Measurements from ENCODE around the gene LDLRAD4. TPM values are rescaled to one million over a fixed set of nuclear protein-coding genes. Genes with fewer than 3 reads are reported as not detected.

The LDLRAD4 gene
- total and polyA plus RNA-seq, 2 donors: 46.9 to 80.0 TPM

DNA sequence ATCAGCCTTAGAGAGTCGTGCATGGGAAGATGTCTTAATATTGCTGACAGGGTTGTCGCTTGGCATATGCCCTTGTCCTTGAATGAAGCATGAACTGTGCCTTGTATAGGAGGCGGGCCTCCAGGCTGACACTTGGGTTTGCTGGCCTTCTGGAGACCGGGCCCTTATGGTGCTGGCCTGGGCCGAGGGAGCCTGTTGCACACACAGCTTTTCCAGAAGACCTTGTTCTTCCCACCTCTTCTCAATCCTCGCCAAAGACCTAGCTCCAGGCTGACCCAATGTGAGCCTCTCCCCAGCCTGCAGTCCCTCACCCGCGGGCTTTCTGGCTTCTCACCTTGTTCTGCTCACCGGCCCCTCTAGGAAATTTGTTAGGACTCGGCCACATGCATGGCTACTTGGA lies 308.7 kb downstream of the LDLRAD4 start:
- Histone ChIP-seq H3K27me3 (ENCODE audit: control insufficient read depth in 2 of 2, insufficient read depth in 1 of 2, low read length in 1 of 2) (no peaks in the 10 kb centered on the region), H3K4me3 (ENCODE audit: low read length in 2 of 2) (no peak overlapping the region), H3K27ac (ENCODE audit: low read depth in 1 of 2, low read length in 1 of 2) (no peak overlapping the region), H3K4me1 (ENCODE audit: control insufficient read depth in 2 of 2, insufficient read depth in 2 of 2, low read length in 2 of 2) (peaks cover 17 to 33% of the 10 kb centered on the region in 2 donors), H3K36me3 (ENCODE audit: control insufficient read depth in 2 of 2, insufficient read depth in 2 of 2, low read length in 1 of 2) (peaks cover 31 to 64% of the 10 kb centered on the region in 2 donors), H3K9me3 (ENCODE audit: control insufficient read depth in 2 of 2, insufficient read depth in 1 of 2, low read length in 1 of 2) (no peaks in the 10 kb centered on the region)
- 98% methylated on average over 10 of the region's 10 CpGs for WGBS
- no peak for DNase-seq (ENCODE audit: low read depth in 6 of 9, low spot score in 9 of 9)

DNA sequence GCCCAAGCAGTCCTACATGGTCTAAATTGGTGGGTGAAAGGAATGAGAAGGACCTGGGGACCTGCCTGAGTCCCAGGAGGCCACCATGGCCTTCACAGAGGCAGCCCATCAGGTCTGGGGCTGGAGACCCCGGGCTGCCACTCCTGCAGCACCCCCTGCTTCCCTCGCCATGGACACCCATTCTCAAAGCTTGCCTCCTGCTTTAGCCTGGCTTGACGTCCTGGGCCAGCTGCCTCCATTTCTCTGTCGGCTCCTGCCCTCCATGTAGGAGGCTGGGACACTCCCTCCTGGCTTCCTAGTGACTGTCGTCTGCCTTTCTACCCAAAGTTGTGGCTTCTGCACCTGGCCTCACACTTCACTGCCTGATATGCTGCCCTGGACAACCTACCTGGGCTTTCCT lies 309.2 kb downstream of the LDLRAD4 start:
- no peak overlapping the region for H3K27ac ChIP-seq (ENCODE audit: low read depth in 1 of 2, low read length in 1 of 2)
- H3K36me3 ChIP-seq (ENCODE audit: control insufficient read depth in 2 of 2, insufficient read depth in 2 of 2, low read length in 1 of 2): peaks cover 32 to 67% of the 10 kb centered on the region in 2 donors
- 93% methylated on average over 5 of the region's 5 CpGs for WGBS
- H3K4me3 ChIP-seq (ENCODE audit: low read length in 2 of 2): no peak overlapping the region
- H3K27me3 ChIP-seq (ENCODE audit: control insufficient read depth in 2 of 2, insufficient read depth in 1 of 2, low read length in 1 of 2): no peaks in the 10 kb centered on the region
- H3K4me1 ChIP-seq (ENCODE audit: control insufficient read depth in 2 of 2, insufficient read depth in 2 of 2, low read length in 2 of 2): peaks cover 21 to 35% of the 10 kb centered on the region in 2 donors
- no peak for DNase-seq (ENCODE audit: low read depth in 6 of 9, low spot score in 9 of 9)
- no peaks in the 10 kb centered on the region for H3K9me3 ChIP-seq (ENCODE audit: control insufficient read depth in 2 of 2, insufficient read depth in 1 of 2, low read length in 1 of 2)

DNA sequence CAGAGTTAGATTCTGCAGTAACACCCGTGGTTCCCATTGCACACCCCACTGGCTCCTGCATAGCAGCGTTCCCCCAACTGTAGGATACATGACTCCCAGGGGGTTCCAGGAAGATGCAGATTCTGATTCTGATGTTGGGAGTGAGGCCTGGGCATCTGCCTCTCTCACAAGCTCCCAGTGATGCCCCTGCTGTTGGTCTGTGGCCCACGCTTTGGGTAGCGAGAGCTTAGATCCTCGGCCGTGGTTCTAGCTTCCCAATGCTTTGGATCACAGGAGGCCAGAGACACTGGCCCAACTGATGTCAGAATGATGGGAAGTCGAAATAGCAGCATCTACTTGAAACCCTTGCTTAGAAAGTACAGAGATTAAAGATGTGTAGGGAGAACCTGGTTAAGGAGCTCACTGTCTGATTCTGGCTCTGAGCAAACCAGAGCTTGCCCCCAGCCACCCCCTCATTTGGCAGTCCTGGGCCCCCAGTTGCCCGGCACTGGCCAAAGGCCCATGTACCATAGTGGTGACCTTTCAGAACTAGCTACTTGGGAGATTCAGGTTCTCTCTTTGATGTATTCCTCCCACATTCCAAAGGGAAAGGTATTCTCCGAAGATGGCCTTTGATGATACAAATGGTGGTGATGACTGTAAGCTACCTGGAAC lies 310.3 kb downstream of the LDLRAD4 start:
- WGBS: 99% methylated on average over 9 of the region's 9 CpGs
- Histone ChIP-seq H3K4me3 (ENCODE audit: low read length in 2 of 2) (no peak overlapping the region), H3K4me1 (ENCODE audit: control insufficient read depth in 2 of 2, insufficient read depth in 2 of 2, low read length in 2 of 2) (peaks cover 26 to 32% of the 10 kb centered on the region in 2 donors), H3K27ac (ENCODE audit: low read depth in 1 of 2, low read length in 1 of 2) (no peak overlapping the region), H3K27me3 (ENCODE audit: control insufficient read depth in 2 of 2, insufficient read depth in 1 of 2, low read length in 1 of 2) (no peaks in the 10 kb centered on the region), H3K9me3 (ENCODE audit: control insufficient read depth in 2 of 2, insufficient read depth in 1 of 2, low read length in 1 of 2) (no peaks in the 10 kb centered on the region), H3K36me3 (ENCODE audit: control insufficient read depth in 2 of 2, insufficient read depth in 2 of 2, low read length in 1 of 2) (peaks cover 35 to 58% of the 10 kb centered on the region in 2 donors)
- DNase-seq (ENCODE audit: low read depth in 6 of 9, low spot score in 9 of 9): no peak

DNA sequence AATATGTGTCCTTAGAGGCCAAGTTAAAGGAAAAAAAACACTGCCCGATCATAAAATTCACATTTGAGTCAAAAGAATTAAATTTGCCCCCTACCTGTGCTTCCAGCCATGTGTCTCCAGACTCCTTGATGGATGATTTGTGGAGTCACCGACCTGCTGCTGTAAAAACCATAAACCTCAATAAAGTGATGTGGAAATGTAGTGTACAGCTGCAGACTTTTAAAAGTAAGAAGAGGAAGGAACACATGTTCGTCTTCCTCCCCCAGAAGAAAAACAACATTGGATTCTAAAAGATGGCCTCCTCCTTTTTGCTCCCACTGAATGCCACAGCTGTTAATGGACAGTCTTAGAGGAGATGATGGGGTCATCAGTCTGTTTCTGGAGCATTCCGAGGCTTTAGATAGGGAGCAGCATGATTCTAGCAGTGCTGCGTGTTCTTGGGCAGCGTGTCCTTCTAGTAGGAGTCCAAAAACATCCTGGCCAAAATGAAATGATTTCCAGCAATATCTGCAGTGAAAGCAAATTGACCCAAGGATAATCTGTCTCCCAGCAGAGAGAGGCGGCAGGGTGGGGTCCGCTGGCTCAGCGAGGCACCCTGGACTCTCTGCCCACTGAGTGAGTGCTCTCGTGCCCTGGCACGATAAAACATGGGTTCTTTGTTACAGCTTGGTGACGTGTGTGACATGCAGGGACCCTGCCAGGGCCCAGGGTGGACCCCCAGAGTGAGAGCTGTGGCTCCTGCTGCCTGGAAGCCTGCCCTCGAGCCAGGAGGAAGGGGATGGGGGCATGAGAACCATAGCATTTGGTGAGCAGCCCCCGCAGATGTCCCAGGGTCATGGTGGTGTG lies 311.7 kb downstream of the LDLRAD4 start:
- no peak overlapping the region for H3K4me3 ChIP-seq (ENCODE audit: low read length in 2 of 2)
- no peaks in the 10 kb centered on the region for H3K27me3 ChIP-seq (ENCODE audit: control insufficient read depth in 2 of 2, insufficient read depth in 1 of 2, low read length in 1 of 2)
- peaks cover 16 to 21% of the 10 kb centered on the region in 2 donors for H3K4me1 ChIP-seq (ENCODE audit: control insufficient read depth in 2 of 2, insufficient read depth in 2 of 2, low read length in 2 of 2)
- no peak for DNase-seq (ENCODE audit: low read depth in 6 of 9, low spot score in 9 of 9)
- peaks cover 32 to 49% of the 10 kb centered on the region in 2 donors for H3K36me3 ChIP-seq (ENCODE audit: control insufficient read depth in 2 of 2, insufficient read depth in 2 of 2, low read length in 1 of 2)
- no peaks in the 10 kb centered on the region for H3K9me3 ChIP-seq (ENCODE audit: control insufficient read depth in 2 of 2, insufficient read depth in 1 of 2, low read length in 1 of 2)
- no peak overlapping the region for H3K27ac ChIP-seq (ENCODE audit: low read depth in 1 of 2, low read length in 1 of 2)
- 77% methylated on average over 14 of the region's 14 CpGs for WGBS

DNA sequence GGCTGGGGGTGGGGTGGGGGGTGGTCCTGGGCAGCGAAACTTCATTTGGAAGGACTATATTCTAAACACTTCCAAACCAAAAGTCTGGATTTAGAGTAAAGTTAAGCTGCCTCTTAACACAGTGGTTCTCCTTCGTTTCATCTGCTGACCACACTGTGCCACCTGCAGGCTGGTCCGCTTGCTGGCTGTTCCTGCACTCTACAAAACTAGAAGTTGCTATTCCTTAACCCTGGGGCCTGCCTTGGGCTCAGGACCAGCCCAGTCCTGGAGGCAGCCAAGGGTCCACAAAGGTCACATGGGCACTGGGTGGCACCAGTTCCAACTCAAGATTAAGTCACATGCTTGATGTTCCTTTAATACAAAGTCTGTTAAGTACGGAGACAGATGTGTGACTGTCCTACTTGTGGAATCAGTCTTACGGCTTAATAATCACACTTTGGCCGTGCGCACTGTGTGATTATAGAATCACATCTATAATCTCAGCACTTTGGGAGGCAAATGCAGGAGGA lies 312.4 kb downstream of the LDLRAD4 start:
- H3K4me3 ChIP-seq (ENCODE audit: low read length in 2 of 2): no peak overlapping the region
- WGBS: 77% methylated on average over 7 of the region's 7 CpGs
- peaks cover 15 to 18% of the 10 kb centered on the region in 2 donors for H3K4me1 ChIP-seq (ENCODE audit: control insufficient read depth in 2 of 2, insufficient read depth in 2 of 2, low read length in 2 of 2)
- no peaks in the 10 kb centered on the region for H3K27me3 ChIP-seq (ENCODE audit: control insufficient read depth in 2 of 2, insufficient read depth in 1 of 2, low read length in 1 of 2)
- no peak overlapping the region for H3K27ac ChIP-seq (ENCODE audit: low read depth in 1 of 2, low read length in 1 of 2)
- DNase-seq (ENCODE audit: low read depth in 6 of 9, low spot score in 9 of 9): peak in 1 of 9 donors; percentile 50
- H3K9me3 ChIP-seq (ENCODE audit: control insufficient read depth in 2 of 2, insufficient read depth in 1 of 2, low read length in 1 of 2): no peaks in the 10 kb centered on the region
- H3K36me3 ChIP-seq (ENCODE audit: control insufficient read depth in 2 of 2, insufficient read depth in 2 of 2, low read length in 1 of 2): peaks cover 27 to 42% of the 10 kb centered on the region in 2 donors

DNA sequence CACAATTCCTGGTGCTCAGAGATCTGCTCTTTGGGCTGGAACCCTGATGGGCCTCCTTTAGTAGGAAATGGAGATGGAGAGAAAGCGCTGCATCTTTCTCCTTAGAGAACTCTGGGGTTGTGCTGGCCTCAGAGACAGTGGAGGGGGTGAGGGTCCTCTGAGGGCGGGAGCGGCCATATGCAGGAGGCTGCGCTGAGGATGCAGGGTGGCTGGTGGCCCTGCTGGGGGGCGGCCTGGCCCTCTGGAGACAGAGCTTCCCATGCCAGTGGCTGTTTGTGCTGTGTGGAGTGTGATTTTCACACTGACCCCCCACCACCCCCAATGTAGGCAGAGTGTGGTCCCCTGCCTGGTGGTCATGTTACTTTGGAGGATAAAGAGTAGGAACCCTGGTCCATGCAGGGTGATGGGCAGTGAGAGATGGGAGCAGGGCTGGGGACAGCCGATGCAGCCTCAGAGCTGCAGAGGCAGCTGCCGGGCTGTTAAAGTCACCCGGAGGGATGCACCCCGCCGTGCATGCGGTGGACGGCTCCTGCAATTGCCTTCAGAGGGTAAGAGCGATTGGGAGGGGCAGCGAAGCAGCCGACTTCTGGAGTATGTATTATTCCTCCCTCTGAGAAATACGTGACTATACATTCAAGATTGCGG lies 313.2 kb downstream of the LDLRAD4 start:
- no peak overlapping the region for H3K4me3 ChIP-seq (ENCODE audit: low read length in 2 of 2)
- WGBS: 98% methylated on average over 17 of the region's 17 CpGs
- no peak for DNase-seq (ENCODE audit: low read depth in 6 of 9, low spot score in 9 of 9)
- H3K36me3 ChIP-seq (ENCODE audit: control insufficient read depth in 2 of 2, insufficient read depth in 2 of 2, low read length in 1 of 2): peaks cover 27 to 38% of the 10 kb centered on the region in 2 donors
- H3K9me3 ChIP-seq (ENCODE audit: control insufficient read depth in 2 of 2, insufficient read depth in 1 of 2, low read length in 1 of 2): no peaks in the 10 kb centered on the region
- H3K4me1 ChIP-seq (ENCODE audit: control insufficient read depth in 2 of 2, insufficient read depth in 2 of 2, low read length in 2 of 2): peaks cover 15 to 18% of the 10 kb centered on the region in 2 donors
- no peaks in the 10 kb centered on the region for H3K27me3 ChIP-seq (ENCODE audit: control insufficient read depth in 2 of 2, insufficient read depth in 1 of 2, low read length in 1 of 2)
- H3K27ac ChIP-seq (ENCODE audit: low read depth in 1 of 2, low read length in 1 of 2): no peak overlapping the region

DNA sequence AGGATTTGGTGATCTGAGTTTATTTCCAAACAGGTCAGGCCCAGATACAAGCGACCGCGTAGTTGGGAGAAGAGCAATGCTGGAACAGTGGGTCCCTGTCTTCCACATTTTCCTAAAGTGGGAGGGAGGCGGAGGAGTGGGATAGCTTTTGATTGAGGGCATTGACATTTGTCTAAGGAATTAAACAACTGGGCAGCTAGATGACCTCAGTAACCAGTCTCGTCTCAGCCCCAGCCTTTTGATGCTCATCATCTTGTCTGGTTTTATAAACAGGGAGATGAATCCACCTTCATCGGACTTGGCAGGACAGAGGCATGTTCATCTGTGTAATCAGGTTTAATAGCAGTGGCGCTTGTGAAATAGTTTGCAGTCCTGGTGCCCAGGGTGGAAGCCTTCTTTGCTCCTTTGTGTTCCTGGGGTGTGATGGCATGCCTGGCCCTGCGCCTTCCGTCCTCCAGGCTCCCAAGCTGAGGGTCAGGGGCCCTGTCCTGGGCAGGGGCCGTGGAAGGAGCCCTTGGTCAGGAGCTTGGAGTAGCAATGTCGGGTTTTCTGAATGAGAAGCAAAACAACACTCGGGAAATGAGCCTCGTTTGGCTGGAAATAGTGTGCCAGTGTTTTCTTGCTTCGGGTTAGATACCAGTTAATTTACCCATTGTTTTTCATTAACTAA lies 314.0 kb downstream of the LDLRAD4 start:
- Histone ChIP-seq H3K4me1 (ENCODE audit: control insufficient read depth in 2 of 2, insufficient read depth in 2 of 2, low read length in 2 of 2) (peaks cover 18 to 23% of the 10 kb centered on the region in 2 donors), H3K36me3 (ENCODE audit: control insufficient read depth in 2 of 2, insufficient read depth in 2 of 2, low read length in 1 of 2) (peaks cover 22 to 30% of the 10 kb centered on the region in 2 donors), H3K9me3 (ENCODE audit: control insufficient read depth in 2 of 2, insufficient read depth in 1 of 2, low read length in 1 of 2) (no peaks in the 10 kb centered on the region), H3K4me3 (ENCODE audit: low read length in 2 of 2) (no peak overlapping the region), H3K27ac (ENCODE audit: low read depth in 1 of 2, low read length in 1 of 2) (peak overlapping the region in 1 of 2 donors; percentile 56), H3K27me3 (ENCODE audit: control insufficient read depth in 2 of 2, insufficient read depth in 1 of 2, low read length in 1 of 2) (no peaks in the 10 kb centered on the region)
- 97% methylated on average over 14 of the region's 14 CpGs for WGBS
- DNase-seq (ENCODE audit: low read depth in 6 of 9, low spot score in 9 of 9): no peak

DNA sequence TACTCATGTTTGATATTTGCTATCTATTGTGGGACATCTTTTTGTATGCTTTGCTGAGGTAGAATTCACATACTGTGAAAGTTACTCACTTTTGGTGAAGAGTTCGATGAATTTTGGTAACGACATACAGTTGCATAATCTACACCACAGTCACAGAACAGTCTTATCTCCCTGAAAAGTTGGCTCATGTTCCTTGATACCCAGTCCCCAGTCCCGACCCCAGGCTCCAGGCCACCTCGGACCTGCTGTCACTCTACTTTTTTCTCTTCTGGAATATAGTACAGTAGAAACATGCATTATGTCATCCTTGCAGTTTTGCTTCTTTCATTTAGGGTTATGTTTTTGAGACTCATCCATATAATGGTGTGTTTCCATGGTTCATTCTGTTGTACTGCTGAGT lies 316.1 kb downstream of the LDLRAD4 start:
- H3K9me3 ChIP-seq (ENCODE audit: control insufficient read depth in 2 of 2, insufficient read depth in 1 of 2, low read length in 1 of 2): no peaks in the 10 kb centered on the region
- no peak for DNase-seq (ENCODE audit: low read depth in 6 of 9, low spot score in 9 of 9)
- no peak overlapping the region for H3K4me3 ChIP-seq (ENCODE audit: low read length in 2 of 2)
- peaks cover 30 to 36% of the 10 kb centered on the region in 2 donors for H3K4me1 ChIP-seq (ENCODE audit: control insufficient read depth in 2 of 2, insufficient read depth in 2 of 2, low read length in 2 of 2)
- no peak overlapping the region for H3K27ac ChIP-seq (ENCODE audit: low read depth in 1 of 2, low read length in 1 of 2)
- H3K36me3 ChIP-seq (ENCODE audit: control insufficient read depth in 2 of 2, insufficient read depth in 2 of 2, low read length in 1 of 2): peaks cover 10 to 17% of the 10 kb centered on the region in 2 donors
- no peaks in the 10 kb centered on the region for H3K27me3 ChIP-seq (ENCODE audit: control insufficient read depth in 2 of 2, insufficient read depth in 1 of 2, low read length in 1 of 2)
- 98% methylated on average over 4 of the region's 4 CpGs for WGBS
